T47D (cell line): ENCODE data around the gene NSUN7.

Source experiments
- DNase-seq, 2 experiments: peaks; one replicate each; pipeline versions ENCODE4 v3.0.0 to v3.0.0-alpha.2; 2011 to 2012; ENCODE audit warnings: low read depth in 1 of 2, low spot score in 1 of 2
- JUND ChIP-seq: IDR thresholded peaks from 2 replicates; pipeline ENCODE4 v1.6.1; 2012; ENCODE audit warnings: low read depth
- in situ Hi-C: cut with HindIII; loops from 2 replicates; pipeline ENCODE4 v1.10.0; 2016; ENCODE audit warnings: low sequenced_read_pairs, low pct_unique_long_range_greater_than_20kb

NSUN7 gene

GRCh38 chr4:40845154-40845835 is 95.5 kb downstream of the NSUN7 start:
- DNase-seq, result no peak
- in situ Hi-C loops, result no loop called here
- no peak for TF ChIP-seq JUND

DNA sequence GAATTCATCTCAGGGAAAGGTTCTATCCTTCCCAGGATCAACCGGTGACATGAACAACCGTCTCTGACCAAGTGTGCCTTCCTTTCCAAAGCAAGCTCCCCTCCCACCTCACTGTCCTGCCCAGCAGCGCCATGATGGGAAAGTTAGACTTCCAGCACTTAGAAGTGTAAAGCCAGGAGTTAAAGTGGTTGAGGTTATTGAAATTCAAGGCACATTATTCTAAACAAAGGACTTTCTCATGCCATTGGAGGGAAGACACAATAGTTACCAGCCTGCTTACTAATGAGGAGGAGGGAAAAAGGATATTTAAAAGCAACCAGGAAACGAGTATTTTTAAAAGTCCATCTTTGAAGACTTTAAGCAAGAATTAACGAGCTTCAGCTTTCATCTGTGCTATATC is 96.8 kb downstream of the NSUN7 start:
- DNase-seq, result no peak
- in situ Hi-C loops, result no loop called here
- no peak for TF ChIP-seq JUND

GRCh38 chr4:40848251-40848650 is 98.5 kb downstream of the NSUN7 start:
- in situ Hi-C loops, result no loop called here
- no peak for TF ChIP-seq JUND
- no peak for DNase-seq

DNA sequence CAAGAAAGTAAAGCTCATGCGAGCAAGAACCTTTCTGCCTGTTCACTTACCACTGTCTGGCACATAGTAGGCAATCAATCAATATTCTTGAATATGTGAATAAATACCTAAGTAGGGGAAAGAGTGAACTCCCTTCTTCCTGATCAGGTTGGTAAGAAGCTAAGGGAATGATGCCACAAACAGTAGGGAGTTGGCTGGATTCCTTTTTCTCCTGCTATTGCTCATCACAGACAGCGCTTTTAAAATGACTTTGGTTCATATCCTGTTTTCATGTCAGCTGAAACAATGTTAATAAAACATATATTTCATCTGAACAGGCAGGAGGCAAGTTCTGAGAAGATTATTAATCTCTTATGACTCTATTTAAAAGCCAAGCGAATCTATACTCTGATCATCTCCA is 99.2 kb downstream of the NSUN7 start:
- no peak for DNase-seq
- no peak for TF ChIP-seq JUND
- in situ Hi-C loops, result no loop called here

DNA sequence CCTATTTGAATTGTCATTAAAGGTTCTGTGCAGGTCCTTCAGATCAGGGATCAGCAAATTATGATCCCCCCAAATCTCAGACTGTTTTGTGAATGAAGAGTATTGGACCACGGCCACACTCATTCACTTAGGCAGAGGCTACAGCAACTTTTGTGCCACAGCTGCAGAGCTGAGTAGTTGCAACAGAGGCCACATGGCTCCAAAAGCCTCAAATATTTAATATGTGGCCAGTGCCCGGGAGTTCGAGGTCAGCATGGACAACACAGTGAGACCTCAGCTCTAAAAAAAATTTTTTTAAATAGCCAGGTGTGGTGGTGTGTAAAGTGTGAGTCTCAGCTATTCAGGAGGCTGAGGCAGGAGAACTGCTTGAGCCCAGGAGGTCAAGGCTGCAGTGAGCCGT is 100.7 kb downstream of the NSUN7 start:
- DNase-seq, result no peak
- in situ Hi-C loops, result no loop called here
- TF ChIP-seq JUND, result no peak

DNA sequence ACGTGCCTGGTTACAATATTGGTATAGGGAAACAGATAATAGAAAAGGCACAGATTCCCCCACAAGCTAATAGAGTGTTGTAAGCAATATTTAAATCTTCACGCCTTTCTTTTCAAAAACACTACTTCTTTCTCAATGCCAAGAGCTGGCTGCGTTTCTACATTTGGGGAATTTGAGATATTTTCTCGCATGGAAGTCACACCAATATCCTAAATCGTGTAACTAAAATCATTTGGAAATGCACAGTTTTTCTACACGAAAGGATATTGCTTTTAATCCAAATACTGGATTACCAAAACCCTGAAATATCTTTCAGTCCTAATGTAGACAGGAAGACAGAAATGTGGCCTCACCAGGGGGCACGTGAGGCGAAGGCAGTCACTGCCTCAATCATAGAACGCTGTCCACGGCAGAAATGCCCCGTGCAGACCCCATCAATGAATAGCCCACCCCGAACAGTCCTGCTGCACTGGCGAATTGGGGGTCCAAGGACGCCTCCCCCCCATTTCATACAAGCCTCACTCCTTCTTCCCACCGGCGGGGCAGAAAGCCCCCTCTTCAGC is 106.6 kb downstream of the NSUN7 start:
- no peak for DNase-seq
- in situ Hi-C loops, result no loop called here
- no peak for TF ChIP-seq JUND

DNA sequence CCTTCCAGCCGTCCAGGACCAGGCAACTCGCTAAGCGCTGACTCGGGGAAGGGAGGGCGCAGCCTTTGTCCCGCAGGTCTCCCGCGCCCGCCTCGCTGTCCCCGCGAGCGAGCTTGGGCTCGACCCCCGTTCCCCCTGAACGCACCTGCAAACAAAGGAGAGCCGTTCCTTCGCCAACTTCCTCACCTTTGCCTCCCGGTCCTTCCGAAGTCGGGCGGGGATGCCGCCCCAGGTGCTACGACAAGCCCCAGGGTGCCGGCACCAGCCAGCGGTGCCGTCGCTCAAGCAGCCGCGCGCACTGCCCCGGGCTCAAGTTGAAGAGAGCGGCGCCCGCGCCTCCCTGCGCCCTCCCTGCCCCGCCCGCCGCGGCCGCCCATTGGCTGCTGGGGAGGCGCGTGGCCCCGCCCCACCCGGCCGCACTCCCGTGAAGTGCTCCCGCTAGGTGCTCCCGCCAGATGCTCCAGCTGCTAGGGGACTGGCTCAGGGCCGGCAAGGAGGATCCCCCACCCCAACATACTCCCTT is 107.1 kb downstream of the NSUN7 start:
- in situ Hi-C loops, result no loop called here
- DNase-seq, result no peak

GRCh38 chr4:40857956-40858355 is 108.2 kb downstream of the NSUN7 start:
- no peak for TF ChIP-seq JUND
- in situ Hi-C loops, result no loop called here
- no peak for DNase-seq

More for the DNA sequence above, 107.1 kb downstream of the NSUN7 start:
- TF ChIP-seq JUND, result no peak

GRCh38 chr4:40858962-40859361 is 109.2 kb downstream of the NSUN7 start:
- no peak for TF ChIP-seq JUND
- DNase-seq, result no peak
- in situ Hi-C loops, result no loop called here
